NCI-H146 treated with DMSO at 0.1 percent for 48 hours (cell line): ENCODE data around the gene STARD4.
A peak's percentile ranks its signal among the peaks of the same experiment; 100 is the strongest.

ENCODE experiments used
- DNase-seq: peaks from one replicate; lab custom pipeline; 2025; ENCODE audit not compliant: unreplicated experiment; lab: John Stamatoyannopoulos, UW

STARD4 gene, protein sequence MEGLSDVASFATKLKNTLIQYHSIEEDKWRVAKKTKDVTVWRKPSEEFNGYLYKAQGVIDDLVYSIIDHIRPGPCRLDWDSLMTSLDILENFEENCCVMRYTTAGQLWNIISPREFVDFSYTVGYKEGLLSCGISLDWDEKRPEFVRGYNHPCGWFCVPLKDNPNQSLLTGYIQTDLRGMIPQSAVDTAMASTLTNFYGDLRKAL

GRCh38 chr5:111512375-111513130 is at the start of gene STARD4:
Gene STARD4 (minus strand): TSS chr5:111512535. CDS start chr5:111507433, 5,102 bp downstream.
- DNase-seq = peak; percentile 80

DNA sequence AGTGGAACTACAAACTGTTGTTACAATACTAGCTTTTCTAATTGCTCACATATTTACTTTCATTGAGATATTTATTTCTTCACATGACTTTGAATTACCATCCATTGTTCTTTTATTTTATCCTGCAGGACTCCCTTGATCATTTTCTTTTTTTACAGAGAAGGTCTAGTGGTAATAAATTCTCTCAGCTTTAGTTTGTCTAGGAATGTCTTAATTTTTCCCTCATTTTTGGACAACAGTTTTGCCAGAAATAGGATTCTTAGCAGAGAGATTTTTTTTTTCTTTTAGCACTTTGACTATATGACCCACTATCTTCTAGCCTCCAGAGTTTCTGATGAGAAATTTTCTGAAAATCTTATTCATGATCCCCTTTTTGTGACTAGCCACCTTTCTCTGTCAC is 47.3 kb upstream of the STARD4 start:
- DNase-seq = no peak

GRCh38 chr5:111557686-111558085 is 45.4 kb upstream of the STARD4 start:
- DNase-seq = no peak

GRCh38 chr5:111557111-111557510 is 44.8 kb upstream of the STARD4 start:
- no peak for DNase-seq

DNA sequence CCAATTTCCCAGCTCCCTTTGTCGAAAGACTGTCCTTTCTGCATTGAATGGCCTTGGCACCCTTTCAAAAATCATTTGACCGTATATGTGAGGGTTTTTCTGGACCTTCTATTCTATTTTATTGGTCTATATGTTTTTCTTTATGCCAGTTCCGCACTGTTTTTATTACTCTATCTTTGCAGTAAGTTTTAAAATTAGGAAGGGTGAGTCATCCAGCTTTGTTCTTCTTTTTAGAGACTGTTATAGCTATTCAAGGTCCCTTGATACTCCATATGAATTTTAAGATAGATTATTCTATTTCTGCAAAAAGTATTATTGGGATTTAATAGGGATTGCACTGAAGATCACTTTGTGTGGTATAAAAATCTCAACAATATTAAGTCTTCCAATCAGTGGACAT is 44.2 kb upstream of the STARD4 start:
- no peak for DNase-seq

- DNase-seq = no peak
Measured at GRCh38 chr5:111555760-111556159, 43.4 kb upstream of the STARD4 start.

DNA sequence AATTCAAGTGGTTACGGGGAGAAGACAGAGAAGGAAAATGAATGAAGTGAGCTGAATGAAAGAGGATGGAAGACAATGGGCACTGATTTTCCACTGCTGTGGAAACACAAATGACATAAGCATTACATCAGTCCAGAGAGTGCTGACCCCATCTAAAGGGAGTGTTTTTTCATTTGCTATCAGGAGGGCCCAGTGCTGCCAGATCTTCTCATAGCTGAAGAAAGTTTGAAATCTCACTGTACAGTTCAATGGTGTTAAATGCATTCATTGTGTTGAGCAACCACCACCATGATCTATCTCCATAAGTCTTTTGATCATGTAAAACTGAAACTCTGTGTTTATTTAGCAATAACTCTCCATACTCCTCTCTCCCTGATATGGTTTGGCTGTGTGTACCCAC is 41.5 kb upstream of the STARD4 start:
- DNase-seq = no peak

DNA sequence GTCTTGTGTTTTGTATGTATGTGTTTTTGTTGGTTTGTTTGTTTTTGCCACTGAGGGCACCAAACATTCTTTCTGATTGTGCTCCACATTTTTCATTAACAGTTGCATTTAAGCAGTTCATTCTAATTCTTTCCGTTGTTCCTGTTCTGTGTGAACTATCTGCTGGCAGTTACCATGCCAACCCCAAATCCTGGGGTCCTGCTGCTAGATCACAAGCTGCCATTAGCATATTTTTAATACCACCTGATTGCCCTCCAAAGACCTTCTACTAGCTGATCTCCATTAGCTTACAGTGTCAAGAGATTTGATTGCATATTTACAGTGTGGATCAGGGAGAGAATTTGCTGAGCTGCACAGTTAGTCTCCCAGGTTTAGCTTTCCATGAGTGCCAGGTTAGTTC is 40.6 kb upstream of the STARD4 start:
- DNase-seq = no peak

GRCh38 chr5:111552492-111552891 is 40.2 kb upstream of the STARD4 start:
- no peak for DNase-seq

DNA sequence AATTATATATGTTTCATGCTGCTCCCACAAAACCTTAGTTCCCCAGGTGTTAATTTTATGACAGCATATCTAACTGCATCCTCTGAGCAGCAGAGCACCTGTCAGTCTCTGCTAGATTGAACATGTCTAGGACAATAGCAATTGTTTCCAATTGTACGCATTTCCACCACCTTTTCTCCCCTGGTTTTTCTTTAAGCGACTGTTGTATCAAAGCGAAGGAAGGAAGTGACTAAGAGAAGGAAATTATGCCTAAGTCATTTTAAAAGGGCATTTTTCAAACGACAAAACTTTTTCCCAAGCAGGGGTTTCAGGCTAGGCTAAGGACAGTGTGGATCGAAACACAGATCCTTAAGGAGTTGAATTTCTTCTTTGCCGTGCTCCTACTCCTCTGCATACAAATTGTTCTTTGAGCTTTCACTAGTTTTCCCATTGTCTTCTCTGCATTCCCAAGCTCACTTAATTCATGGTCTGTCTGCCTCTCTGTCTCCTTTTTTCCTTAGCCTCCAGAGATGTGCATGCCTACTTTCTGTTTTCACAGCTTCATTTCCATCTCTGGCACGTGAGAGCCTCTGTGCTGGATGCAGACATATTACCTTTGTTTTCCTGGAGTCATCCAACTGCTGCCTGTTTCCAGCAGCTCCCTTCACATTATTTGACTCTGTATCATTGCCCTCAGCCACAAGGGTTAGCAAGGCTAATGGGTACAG is 39.4 kb upstream of the STARD4 start:
- DNase-seq = no peak

GRCh38 chr5:111551161-111551560 is 38.8 kb upstream of the STARD4 start:
- no peak for DNase-seq

DNA sequence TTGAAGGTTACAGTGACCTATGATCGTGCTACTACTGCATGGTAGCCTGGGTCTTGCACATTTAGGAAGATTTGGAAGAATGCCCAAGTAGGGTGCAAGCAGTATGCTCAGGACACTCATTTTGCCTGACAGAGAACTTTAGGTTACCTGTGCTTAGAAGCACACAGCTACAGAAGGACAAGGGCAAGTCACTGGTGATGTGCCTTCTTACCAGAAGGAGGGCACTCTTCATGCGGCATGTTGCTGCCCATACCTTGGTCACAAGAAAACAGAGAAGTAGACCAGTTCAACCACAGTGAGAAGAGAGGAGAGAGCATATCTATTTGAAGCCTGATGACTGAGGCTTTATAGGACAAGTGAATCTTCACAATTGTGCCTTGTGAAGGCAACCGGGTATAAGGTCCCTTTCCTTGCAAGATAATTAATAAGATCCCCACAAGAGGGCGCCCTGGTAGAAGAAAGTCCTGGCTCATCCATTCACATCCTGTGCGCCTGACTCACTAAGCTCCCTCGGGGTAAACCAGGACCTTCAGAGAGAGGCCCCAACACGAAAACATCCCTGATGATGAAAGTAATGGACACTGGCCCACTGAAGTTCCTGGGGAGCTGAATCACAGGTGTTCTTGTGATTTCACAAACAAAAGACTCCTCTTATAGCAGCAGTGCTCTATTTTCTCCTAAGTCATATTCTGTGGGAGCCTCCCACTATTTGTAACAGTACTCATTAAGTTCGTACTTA is 38.1 kb upstream of the STARD4 start:
- DNase-seq = peak; percentile 33

GRCh38 chr5:111548992-111549649 is 36.8 kb upstream of the STARD4 start:
- DNase-seq = no peak

DNA sequence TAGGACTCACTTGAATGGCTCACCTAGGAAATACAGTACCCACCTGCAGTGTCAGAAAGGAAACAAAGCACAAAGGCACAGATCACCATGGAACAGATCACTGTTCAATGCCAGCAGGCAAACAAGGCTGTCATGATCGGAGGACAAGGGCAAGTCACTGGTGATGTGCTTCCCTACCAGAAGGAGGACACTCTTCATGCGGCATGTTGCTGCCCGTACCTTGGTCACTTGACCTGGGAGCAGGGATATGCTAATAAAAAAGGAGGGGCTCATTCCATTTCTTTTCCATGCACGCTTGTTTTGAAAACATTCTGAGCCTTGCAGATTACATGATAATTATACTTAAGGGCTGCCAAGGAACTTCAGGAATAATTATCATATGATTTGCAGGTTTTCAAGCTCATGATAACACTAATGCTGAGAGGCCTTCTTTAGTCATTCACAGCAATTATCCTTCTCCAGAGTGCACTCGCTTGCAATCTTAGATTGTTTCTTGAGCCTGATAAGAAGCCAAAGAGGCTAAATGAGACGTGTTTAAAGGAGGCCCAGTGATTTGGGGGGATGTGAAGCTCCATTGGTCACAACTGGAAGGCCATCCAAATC is 36.1 kb upstream of the STARD4 start:
- no peak for DNase-seq

- DNase-seq = no peak
Measured at GRCh38 chr5:111545031-111545430, 32.7 kb upstream of the STARD4 start.

DNA sequence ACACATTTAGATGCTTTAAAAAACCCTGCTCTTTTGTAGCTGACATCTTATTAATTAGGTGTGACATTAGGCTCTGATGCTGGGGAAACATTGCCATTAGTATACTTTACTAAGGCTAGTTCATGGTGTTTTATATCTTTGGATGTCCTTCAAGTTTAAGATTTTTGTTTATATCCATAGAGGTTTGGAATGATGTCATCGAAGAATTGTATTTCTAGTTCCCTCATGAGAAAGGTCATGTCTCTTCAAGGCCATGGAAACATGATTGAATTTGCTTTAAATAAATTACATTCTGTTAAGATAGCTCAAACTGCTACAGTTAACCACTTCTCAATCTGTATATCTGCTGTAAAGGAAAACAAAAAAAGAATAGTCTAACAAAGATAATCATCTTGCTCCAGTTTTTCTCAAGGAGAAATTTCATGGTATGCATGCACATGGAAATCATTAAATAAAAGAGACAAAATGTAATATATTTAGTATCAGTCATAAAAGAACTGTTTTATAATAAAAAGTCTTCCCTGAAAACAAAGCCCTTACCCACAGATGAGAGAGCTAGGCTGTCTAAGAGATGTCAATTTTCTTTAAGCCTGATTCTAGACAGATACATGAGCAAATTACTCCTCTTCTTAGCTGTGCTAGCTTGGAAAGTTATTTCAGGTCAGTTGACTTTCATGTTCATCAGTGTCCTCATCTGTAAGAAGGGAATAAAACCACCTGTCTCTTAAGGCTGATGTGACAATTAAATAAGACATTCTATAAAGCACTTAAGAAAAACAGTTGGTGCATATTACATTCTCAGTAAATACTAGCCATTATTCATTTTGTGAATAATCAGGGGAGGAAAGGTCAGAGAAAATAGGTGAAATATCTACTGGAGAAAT is 25.0 kb upstream of the STARD4 start:
- no peak for DNase-seq

GRCh38 chr5:111535879-111536549 is 23.7 kb upstream of the STARD4 start:
- DNase-seq = no peak

DNA sequence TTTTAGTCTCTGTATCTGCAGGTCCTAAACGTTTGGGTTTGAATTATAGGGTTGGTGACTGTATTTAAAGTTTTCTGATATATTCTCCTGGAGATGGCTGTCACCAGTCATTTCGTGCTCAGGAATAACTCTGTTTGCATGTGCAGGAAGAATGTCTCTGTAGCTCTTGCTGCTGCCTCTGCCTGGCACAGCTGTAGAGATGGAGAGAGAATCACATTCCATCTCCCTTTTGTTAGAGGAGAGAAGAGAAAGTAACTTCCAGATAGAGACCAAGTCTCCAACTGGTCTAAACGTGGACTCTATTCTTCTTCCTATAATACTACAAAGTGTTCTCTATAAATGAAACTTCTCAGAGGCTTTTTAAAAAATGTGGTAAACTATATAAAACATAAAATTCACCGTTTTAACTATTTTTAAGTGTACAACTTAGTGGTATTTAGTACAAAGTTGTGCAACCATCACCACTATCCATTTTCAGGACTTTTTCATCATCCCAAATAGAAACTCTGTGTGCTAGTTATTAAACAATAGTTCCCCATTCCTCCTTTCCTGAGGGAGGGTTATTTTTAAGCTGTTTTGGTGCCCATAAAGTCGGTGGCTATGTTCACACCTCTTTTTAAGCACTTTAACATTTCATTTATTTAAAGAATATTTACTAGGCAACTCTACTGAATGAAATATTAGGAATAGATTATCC is 20.7 kb upstream of the STARD4 start:
- DNase-seq = no peak
